Stimulated activated CD4-positive, alpha-beta T cell treated with anti-CD3 and anti-CD28 coated beads, Interleukin-4, amount 100 ng/mL, for 4 hours (primary cell): ENCODE data around the gene NAXD.
"Not testable (repeated sequence)": the region's sequence is repeated elsewhere in the genome, so short reads cannot be mapped to it uniquely, and the experiment has no call there.

Source experiments
- DNase-seq, 2 experiments: peaks; one replicate each; pipeline ENCODE4 v3.0.0-alpha.2; 2020

Gene NAXD

DNA sequence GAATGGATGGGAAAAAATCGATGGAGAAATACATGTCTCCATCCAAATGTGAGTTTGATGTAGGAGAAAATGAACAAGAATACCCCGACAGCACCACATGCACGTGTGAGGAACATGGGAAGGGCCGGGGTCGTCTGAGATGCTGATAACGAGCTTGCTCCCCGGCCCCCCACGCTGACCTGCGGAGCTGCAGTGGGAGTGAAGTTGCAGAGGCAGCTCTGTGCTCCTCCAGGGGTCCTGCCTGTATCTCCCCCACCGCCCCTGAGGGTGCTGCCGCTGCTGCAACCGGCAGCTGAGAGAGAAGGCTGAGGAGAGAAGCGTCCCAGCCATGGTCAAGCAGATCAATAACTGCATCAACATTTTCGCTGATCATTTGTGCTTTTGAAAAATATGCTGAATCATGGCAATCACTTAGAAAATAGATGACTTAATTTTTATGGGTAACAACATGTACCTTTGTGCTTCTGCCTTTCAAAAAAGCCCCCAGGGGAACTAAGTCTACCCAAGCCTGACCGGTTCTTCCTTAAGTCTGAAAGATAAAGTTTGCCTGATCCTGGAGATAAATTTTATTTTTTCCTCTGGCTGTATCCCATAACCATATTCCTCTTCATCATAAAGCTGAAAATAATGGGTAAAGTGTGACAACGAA lies 18.2 kb upstream of the NAXD start:
- no peak for DNase-seq

DNA sequence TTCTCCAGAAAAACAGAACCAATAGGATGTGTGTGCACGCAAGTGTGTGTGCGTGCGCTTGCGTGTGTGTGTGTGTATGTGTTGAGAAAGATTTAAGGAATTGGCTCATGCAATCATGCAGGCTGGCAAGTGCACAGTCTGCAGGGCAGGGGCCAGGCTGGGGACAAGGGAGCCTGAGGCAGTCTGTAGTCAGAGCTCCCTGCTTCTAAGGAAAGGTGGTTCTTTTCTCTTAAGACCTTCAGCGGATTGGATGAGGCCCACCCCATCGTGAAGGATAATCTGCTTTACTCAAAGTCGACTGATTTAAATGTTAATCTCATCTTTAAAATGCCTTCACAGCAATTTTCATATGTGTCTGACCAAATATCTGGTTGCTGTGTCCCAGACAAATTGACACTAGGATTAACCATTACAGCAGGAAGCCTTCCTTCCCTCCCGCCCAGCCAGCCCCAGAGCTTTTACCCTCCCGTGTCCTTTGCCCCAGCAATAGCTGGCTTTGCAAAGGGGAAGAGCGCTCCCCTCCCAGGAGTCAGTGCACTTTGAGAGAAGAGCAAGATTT lies 15.0 kb upstream of the NAXD start:
- no peak for DNase-seq

DNA sequence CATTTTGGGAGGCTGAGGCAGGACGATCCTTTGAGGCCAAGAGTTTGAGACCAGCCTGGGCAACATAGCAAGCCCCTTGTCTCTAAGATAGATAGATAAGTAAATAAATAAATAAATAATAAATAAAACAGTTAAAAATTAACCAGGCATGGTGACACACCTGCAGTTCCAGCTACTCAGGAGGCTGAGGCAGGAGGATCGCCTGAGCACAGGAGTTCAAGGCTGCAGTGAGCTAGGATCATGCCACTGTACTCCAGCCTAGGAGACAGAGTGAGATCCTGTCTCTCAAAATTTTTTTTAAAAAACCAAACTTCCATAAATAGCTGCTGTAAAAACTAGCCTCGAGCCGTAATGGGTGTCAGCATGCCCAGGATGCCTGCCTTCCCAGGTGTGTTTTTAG lies 14.4 kb upstream of the NAXD start:
- no peak for DNase-seq

DNA sequence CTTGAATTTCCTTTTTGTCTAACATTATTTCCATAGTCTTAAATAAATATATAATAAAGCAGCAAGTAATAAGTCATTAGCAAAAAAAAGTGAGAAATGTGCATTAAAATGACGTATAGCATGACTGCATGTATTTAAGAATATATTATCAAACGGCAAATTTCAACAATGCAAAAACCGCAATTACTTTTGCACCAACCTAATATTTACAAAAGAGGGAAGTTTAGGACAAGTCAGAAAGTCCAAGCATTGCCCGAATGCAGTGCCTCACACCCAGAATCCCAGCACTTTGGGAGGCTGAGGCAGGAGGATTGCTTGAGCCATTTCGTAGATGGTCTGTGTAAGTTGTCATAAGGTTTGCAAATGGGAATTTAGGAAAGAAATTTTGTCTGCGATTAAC lies 10.2 kb upstream of the NAXD start:
- no peak for DNase-seq

DNA sequence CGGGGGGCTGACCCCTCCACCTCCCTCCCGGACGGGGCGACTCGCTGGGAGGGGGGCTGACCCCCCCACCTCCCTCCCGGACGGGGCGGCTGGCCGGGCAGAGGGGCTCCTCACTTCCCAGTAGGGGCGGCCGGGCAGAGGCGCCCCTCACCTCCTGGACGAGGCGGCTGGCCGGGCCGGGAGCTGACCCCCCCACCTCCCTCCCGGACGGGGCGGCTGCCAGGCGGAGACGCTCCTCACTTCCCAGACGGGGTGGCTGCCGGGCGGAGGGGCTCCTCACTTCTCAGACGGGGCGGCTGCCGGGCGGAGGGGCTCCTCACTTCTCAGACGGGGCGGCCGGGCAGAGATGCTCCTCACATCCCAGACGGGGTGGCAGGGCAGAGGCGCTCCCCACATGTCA lies 9.1 kb upstream of the NAXD start:
- DNase-seq, result not testable (repeated sequence)

DNA sequence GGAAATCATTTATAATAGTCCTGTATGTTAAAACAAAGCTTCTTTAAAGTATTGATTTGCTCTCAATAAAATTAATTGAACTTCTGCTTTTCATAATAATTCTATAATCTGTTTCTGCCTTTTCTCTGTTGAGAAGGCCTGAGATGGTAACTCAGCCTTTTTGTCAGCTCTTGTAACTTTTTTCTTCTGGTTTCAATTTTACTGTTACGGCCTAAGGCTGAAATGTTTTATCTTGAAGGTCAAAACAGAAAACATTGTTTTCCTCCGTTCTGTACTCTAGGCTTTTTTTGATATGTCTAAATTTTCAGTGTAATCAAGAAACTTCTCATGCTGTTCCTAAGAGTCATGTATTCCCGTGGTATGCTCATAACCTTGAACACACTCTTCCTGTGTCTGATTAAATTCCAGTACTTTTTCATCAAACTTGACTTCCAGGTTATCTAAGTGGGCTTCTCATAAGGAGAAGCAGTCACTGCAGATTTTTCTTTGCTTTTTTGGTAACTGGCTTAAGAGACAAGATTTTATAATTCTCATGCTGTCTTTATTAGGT lies 7.6 kb upstream of the NAXD start:
- no peak for DNase-seq

DNA sequence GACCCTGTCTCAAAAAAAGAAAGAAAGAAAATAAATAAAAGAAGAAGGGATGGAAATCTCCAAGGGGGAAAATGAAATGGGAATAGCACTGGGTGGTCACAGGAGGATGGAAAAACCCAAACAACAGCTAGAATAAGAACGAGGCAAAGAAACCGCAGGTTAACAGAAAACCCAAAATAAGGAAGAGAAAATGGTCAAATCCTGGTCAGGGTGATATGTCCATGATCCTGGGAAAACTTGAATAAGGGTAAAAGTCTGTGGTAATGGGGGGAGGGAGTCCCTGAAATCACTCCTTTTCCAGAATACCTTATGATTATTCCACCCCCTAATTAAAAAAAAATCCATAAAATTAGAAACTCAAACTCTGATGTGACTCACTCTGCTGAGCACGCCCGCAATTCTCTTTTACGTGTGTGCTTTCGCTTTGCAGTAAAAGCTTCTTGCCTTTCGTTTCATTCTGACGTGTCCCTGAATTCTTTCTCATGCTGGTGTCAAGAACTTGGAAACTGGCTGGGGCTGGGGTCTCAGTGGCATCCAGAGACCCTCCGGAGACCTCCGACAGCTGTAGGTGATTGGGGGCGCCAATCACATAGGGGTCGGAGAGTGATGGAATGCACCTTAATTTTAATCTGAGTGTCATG lies 4.3 kb upstream of the NAXD start:
- no peak for DNase-seq

DNA sequence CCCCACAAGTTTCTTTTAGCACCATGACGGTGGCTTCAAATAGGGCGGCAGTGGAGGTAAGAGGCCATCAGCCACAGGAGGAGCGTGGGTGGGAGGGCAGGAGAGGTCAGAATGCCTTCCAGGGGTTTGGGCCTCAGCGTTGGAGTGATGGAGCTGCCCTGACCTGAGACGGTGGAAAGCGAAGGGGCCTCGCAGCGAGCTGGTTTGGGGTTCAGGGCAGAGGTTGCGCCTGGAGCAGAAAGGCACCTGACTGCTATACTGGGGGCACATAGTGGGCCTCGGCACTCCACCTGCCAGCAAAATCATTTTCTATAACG lies 382 bp upstream of the NAXD start:
- no peak for DNase-seq

DNA sequence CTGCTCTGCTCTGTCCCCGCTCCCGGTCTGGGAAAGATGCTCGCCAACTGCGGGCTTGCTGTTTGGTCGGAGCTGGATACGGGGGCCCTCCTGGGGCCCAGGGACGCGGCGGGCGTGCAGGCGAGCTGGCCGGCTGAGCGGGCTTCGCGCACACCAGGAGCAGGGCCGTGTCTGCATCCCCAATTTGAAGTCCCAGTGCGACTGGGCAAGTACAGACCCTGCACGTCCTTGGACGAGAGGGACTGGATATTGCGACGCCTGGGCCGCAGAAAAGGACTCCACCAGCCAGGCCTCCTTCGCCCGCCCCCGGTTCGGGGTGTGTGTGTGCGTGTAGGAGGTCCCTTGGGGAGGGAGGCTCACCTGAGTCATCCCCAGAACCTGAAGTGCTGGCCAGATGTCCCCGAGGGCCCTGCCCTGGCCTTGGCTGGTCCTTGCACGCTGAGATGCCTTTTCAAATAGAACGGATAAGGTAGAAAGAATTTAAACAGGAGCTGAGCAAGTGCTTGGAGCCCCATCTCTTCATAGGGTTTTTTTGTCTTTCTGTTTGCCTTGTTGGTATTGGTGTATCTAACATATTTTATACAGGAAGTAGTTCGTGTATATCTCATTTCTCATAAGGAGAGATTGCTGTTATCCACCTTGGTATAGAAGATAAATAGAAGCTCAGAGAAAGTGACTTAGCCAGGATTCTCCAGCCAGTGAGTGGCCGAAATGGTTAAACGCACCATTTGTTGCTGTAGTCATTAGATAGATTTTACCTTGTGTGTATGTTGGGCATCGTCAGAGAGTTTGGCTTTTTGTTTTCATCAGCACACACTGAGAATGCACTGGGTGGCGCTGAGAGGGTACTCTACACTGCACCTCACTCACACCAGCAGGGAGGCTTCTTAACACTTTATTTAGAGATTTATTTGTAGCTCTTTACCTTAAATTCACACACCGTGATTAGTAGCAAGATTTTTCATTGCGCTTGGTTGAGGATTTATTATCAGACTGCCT lies 1.1 kb downstream of the NAXD start:
- DNase-seq, result peak; percentile 27 to 54

DNA sequence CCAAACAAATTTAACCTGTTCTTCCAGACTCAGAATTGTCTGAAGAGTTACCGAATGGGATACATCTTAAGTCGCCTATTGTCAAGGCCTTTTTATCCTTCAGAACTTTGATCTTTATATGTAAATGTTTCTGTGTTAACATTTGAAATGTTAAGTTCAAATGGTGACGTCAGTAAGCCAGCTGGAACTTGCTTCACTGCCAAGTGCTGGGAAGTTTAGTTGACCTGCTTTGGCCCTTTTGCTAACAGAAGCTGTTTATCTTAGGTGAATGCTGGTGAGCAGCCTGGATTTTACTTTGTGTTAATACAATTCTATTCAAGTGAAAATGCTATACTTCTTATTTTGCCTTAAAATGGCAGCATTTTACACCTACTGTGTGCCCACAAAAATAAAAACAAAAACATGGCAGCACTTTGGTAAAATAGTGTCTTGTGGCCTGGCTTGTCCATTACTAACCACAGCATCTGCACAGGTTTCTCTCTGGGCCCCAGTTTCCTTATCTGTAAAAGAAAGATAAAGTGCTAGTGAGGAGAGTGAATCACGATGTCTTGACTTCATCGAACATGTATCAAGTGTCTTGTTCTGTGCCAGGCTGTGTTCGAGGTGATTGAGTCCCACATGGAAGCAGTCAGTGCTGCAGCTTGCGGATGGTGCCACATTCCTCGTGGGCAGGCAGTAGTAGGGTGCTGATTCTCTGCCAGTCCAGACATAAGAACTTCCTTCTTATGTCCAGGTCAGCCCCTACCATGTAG lies 2.2 kb downstream of the NAXD start:
- no peak for DNase-seq

DNA sequence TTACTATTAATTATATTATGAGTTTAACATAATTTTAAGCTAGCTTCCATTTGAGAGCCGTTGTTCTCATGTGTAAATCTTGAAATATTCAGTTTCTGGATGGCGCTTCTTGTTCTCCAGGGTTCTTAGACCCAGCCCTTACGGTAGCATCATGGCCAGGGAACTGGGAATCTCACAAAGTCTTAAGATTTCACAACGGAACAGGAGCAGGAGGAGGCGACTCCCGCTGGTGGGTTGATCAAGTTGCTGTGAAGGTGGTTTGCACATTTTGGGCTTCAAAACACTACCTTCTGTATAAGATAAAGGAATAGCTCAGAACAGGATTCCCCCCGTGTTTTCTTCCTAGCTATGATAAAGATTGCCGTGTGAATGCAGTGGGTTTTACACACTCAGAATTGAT lies 2.8 kb downstream of the NAXD start:
- no peak for DNase-seq

DNA sequence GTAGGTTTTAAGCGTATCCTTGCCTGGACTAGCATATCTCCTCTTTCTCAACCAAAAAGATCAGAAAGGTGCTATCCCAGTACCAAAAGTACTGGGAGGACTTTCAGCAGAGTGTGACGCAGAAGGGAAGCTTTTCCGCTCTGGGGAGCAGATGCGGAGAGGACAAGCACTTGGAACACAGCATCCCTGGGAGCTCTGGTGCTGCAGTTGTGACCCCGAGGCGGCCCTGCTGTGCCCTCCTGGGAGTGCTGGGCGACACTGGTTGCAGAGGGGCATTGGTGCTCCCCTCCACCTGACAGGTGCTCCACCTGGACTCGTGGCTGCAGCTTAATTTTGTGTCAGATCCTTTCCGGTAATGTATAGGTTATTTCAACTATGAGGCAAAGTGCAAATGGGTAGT lies 3.4 kb downstream of the NAXD start:
- no peak for DNase-seq

DNA sequence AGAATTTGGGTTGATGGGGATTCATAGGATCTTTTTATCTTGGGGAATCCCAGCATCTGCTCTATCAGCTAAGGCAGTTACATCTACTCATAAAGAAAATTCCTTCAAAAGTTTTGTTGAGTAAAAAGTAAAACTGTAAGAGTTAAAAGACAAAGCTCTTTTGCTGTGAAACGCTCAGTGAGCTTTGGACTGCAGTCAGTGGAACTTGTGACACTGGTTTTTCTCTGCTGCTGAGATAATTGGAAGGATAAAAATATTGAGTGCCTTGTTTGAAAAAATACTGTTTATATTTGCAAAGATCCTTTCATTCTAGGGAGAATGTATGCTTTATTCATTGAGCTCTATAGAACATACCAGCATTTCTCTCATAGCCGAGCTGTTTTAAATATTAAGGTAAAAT lies 5.3 kb downstream of the NAXD start:
- DNase-seq, result no peak

DNA sequence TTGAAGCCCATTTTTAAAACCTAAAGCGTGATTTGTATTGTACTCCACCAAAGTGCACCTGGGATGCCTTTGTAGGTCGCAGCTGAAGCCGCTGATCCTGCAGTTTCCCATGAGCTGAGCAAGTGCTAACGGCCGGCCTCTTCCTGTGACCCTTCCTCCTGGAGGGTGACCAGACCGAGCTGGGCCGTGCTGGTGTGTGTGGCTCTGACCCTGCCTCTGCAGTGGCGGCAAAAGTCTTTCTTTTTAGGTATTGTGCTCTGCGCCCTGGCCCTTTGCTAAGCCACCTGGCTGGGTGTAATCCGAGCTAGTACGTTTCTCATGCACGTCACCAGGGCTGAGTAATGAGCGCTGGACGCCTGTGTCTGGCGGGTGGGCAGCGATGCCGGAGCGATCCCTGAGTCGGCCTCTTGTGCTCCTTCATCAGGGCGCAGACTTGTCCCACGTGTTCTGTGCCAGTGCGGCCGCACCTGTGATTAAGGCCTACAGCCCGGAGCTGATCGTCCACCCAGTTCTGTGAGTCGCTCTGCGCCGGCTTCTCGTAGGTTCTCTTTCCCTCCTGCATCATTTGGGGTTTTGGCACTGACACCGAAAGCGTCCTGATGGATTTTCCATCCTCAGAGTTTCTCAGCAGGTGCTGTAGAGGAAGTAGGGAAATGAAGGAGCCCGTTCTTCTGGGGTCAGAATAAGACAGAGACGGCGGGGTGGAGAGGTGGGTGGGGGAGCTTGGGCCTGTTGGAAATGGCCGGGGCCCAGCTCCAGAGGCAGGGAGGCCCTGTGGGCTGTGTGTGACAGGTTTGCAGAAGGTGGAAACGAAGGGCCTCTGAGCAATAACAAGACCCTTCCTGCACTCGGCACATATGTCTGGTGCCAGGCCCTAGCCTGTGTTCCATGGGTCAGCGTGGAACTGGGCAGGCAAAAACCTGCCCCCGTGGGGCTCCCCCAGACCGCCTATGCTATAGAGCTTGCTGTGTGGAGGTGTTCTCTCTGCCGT lies 9.7 kb downstream of the NAXD start:
- no peak for DNase-seq

DNA sequence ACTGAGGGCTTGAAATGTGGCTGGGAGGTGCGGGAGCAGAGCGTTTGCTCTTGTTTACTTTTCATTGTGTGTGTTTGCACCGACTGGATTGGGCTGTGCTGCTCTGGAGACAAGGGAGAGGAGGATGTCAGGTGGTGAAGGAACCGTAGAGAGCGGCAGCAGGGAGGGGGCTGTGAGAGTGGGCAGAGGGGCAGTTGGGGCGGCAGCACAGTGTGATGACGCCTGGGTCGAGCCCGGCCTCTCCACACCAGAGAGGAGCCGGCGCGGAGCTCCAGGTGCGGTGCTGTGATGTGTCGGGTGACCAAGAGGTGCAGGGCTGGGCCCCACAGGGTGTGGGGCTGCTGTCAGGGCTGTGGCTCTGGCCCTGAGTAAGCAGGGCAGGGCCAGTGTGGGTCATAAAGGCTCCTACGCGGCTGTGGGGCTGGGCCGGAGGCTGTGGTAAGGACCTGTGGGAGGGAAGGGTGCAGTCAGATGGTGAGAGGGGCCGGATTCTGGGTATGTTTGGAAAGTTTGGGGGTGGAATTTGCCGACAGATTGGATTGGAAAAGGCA lies 10.5 kb downstream of the NAXD start:
- DNase-seq, result no peak

DNA sequence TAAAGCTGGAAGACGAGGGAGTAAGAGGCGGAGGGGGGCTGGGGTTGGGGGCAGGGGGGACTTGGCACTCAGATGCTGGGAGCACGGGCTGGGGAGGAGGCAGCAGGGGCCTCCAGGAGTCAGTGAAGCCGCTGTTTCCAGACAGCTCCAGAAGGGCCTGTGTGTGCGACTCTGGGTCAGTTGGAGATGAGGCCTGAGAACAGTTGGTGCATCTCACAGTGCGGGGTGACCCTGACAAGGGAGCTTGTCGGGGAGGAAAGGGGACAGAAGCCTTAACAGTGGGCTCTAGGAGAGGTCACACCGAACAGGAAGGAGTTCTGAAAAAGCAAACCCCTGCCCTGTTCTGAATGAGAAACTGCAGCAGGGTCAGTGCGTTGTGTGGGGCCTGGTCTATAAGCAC lies 11.2 kb downstream of the NAXD start:
- DNase-seq, result no peak

DNA sequence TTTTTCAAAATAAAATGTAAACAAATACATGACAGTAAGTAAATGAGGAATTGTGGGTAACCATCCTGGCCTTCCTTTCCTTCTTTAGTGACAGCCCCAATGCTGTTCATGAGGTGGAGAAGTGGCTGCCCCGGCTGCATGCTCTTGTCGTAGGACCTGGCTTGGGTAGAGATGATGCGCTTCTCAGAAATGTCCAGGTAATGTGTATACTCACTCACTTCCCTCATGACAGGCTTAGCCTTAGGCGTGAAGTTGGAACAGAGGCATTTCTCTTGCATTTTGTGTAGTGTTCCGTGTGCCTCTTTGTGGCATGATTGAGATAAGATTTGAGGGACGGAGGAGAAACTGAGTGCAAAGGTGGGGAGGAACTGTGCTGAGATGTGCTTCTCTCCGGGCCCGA lies 12.0 kb downstream of the NAXD start:
- no peak for DNase-seq

DNA sequence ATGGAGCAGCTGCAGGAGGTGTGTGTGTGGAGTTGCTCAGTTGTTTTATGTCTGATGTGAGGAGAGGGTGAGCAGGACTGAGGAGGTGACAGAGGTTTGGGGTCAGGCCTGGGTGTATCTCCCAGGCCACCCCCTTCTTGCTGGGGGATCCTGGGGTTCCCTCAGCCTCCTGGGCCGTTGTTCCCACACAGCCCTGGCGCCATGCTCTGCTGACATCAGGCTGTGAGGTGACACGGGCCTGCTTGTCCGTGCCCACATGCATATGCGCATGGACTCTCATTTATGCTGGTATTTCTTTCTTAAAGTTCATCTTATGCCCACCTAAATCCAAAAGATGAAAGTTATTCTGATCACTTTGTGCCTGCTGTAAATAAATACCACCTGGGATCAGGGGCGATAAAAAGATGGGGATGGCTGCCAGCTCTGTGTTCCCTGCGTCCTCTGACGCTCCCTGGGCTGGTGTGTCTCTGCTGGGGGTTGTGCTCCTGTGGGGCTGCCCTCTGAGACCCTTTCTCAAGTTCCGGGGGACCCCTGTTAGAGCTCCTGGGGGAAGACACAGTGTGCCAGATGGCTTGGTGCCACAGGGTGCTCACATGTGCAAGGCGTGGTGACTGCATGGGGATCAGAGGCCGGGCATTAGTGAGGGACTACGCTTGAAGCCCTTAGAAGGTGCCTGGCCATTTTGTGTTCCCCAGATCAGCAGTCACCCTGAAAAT lies 12.6 kb downstream of the NAXD start:
- no peak for DNase-seq

DNA sequence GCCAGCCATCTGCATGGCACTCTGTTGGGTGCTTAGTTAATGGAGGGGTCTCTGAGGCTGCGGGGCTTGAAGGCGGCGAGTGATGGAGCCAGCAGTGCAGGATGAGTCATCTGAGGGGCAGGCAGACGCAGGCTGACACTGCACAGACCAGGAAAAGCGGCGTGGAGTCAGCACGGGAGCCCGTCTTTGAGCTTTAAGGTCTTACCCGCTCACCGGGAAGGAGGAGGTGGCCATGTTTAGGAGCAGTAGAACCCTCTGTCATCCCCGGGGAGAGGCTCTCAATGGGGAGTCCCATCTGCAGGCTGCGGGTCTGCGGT lies 13.1 kb downstream of the NAXD start:
- DNase-seq, result no peak

DNA sequence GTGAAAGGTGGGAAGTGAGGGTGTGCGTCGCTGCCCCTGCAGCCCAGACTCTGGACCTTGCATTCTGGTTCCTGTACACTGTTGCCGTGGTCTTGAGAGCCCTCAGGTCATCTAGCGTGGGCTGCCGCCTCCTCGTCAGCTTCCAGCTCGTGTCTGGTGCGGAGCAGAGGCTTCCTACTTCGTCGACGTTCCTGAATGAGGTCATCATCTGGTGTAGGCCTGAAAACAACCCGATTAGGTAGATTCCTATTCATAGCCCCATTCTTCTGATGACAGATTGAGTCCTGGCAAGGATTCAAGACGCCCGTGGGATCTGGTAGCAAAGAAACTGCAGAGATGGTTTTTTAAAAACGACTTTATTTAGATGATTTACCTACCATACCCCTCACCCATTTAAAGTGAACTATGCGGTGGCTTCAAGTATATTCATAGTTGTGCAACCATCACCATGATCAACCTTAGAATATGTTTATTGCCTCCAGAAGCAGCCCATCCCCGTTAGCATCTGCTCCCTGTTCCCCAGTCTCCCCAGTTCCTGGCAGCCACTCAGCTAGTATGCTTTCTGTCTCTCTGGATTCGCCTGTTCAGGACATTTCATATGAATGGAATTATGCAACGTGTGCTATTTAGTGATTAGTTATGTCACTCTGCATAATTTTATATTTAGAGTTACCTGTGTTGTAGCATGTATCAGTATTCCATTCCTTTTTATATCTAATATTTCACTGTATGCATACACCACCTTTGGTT lies 13.8 kb downstream of the NAXD start:
- no peak for DNase-seq
